Loucy (cell line): Measurements from ENCODE around the gene RBM23.

ENCODE experiments used
- H2AFZ ChIP-seq: fragments of 200-600 bp; sonication (generic); 2 replicates; pipeline ENCODE4 v1.6.0; 2016; ENCODE audit warnings: antibody characterized with exemption, mild to moderate bottlenecking, low read length, moderate library complexity
- H3F3A ChIP-seq: fragments of 200-600 bp; 2 replicates; pipeline ENCODE4 v1.6.0; 2016; ENCODE audit warnings: antibody characterized with exemption, low read depth, mild to moderate bottlenecking
- H3K27me3 ChIP-seq: fragments of 200-600 bp; sonication (generic); 2 replicates; pipeline ENCODE4 v1.6.1; 2014; ENCODE audit warnings: low read length, mild to moderate bottlenecking; ENCODE audit not compliant: insufficient read depth, poor library complexity, severe bottlenecking
- H3K36me3 ChIP-seq: fragments of 200-600 bp; sonication (generic); 2 replicates; pipeline ENCODE4 v1.6.1; 2016; ENCODE audit warnings: low read length; ENCODE audit not compliant: insufficient read depth
- H3K4me1 ChIP-seq: fragments of 200-600 bp; sonication (generic); 2 replicates; pipeline ENCODE4 v1.5.1; 2014; ENCODE audit warnings: low read length, mild to moderate bottlenecking; ENCODE audit not compliant: insufficient read depth, poor library complexity, severe bottlenecking
- H3K4me2 ChIP-seq: fragments of 200-600 bp; sonication (generic); 2 replicates; pipeline ENCODE4 v1.6.0; 2014; ENCODE audit warnings: antibody characterized with exemption, low read length, low read depth, mild to moderate bottlenecking; ENCODE audit not compliant: poor library complexity, severe bottlenecking
- H3K4me3 ChIP-seq: fragments of 200-600 bp; sonication (generic); 2 replicates; pipeline ENCODE4 v1.5.1; 2014; ENCODE audit warnings: low read length, mild to moderate bottlenecking, mixed read lengths; ENCODE audit not compliant: poor library complexity, severe bottlenecking
- H3K79me2 ChIP-seq: fragments of 200-600 bp; sonication (generic); 2 replicates; pipeline ENCODE4 v1.6.1; 2014; ENCODE audit warnings: low read length; ENCODE audit not compliant: insufficient read depth
- H3K9ac ChIP-seq: fragments of 200-600 bp; sonication (generic); 2 replicates; pipeline ENCODE4 v1.6.0; 2014; ENCODE audit warnings: mild to moderate bottlenecking, low read depth, low read length, moderate library complexity; ENCODE audit not compliant: poor library complexity, severe bottlenecking
- H3K9me2 ChIP-seq: fragments of 200-600 bp; sonication (generic); replicated peaks from 2 replicates; pipeline ENCODE4 v1.6.1; 2016; ENCODE audit warnings: low read depth, low read length, mixed read lengths
- H3K9me3 ChIP-seq: fragments of 200-600 bp; sonication (generic); 2 replicates; pipeline ENCODE4 v1.6.1; 2014; ENCODE audit warnings: mild to moderate bottlenecking, antibody characterized with exemption, low read length, low read depth; ENCODE audit not compliant: insufficient read depth
- H4K20me1 ChIP-seq: fragments of 200-600 bp; sonication (generic); 2 replicates; pipeline ENCODE4 v1.6.0; 2014; ENCODE audit warnings: antibody characterized with exemption, low read length, mild to moderate bottlenecking; ENCODE audit not compliant: insufficient read depth, poor library complexity, severe bottlenecking
- CTCF ChIP-seq: fragments of 200-600 bp; sonication (generic); conservative IDR thresholded peaks from 2 replicates; pipeline ENCODE4 v1.5.1; 2014; ENCODE audit warnings: mild to moderate bottlenecking, antibody characterized with exemption, low read length
- EZH2phosphoT487 ChIP-seq: fragments of 200-600 bp; IDR thresholded peaks from 2 replicates; pipeline ENCODE4 v1.6.1; 2018; ENCODE audit warnings: antibody characterized with exemption, mild to moderate bottlenecking, moderate library complexity, borderline replicate concordance

The RBM23 gene

GRCh38 chr14:22878271-22879246, 40.4 kb downstream of the RBM23 start:
- Histone ChIP-seq H3K79me2 (no peaks in the 10 kb centered on the region), H3K9me3 (no peaks in the 10 kb centered on the region), H4K20me1 (no peaks in the 10 kb centered on the region), H3K4me3 (no peak overlapping the region), H3F3A (no peaks in the 10 kb centered on the region), H3K9me2 (no peaks in the 10 kb centered on the region), H3K4me2 (no peak overlapping the region), H3K4me1 (no peaks in the 10 kb centered on the region), H3K9ac (no peak overlapping the region), H3K27me3 (no peaks in the 10 kb centered on the region), H2AFZ (no peak overlapping the region), H3K36me3 (peaks cover 14% of the 10 kb centered on the region; the same call in 1 of the 2 replicates)
- no peak for TF ChIP-seq CTCF
- TF ChIP-seq EZH2phosphoT487 = no peak

- Histone ChIP-seq H3K9me2 (no peaks in the 10 kb centered on the region), H2AFZ (no peak overlapping the region), H3K9me3 (no peaks in the 10 kb centered on the region), H3K27me3 (no peaks in the 10 kb centered on the region), H3K9ac (no peak overlapping the region), H3F3A (no peaks in the 10 kb centered on the region), H3K36me3 (peaks cover 14% of the 10 kb centered on the region; the same call in 1 of the 2 replicates), H3K4me3 (no peak overlapping the region), H3K79me2 (peaks cover 2% of the 10 kb centered on the region; the same call in 1 of the 2 replicates), H4K20me1 (no peaks in the 10 kb centered on the region), H3K4me2 (no peak overlapping the region), H3K4me1 (peaks cover 8% of the 10 kb centered on the region)
- TF ChIP-seq EZH2phosphoT487 (no peak), CTCF (no peak)
These were observed 41.9 kb downstream of the RBM23 start for GRCh38 chr14:22877000-22877501.

- Histone ChIP-seq H4K20me1 (no peaks in the 10 kb centered on the region), H3K4me3 (no peak overlapping the region), H3K9ac (no peak overlapping the region), H3K4me2 (no peak overlapping the region), H3F3A (peaks cover 4% of the 10 kb centered on the region; the same call in 1 of the 2 replicates), H3K4me1 (peaks cover 8% of the 10 kb centered on the region), H2AFZ (no peak overlapping the region), H3K9me2 (no peaks in the 10 kb centered on the region), H3K79me2 (peaks cover 3% of the 10 kb centered on the region; the same call in 1 of the 2 replicates), H3K9me3 (no peaks in the 10 kb centered on the region), H3K27me3 (no peaks in the 10 kb centered on the region), H3K36me3 (peaks cover 14% of the 10 kb centered on the region; the same call in 1 of the 2 replicates)
- TF ChIP-seq CTCF (no peak), EZH2phosphoT487 (no peak)
These were observed 43.1 kb downstream of the RBM23 start for GRCh38 chr14:22875748-22876319.
